Thymus (tissue), 11 donors: ENCODE results near the gene ADPRHL1. TPM values are rescaled to one million over a fixed set of nuclear protein-coding genes. Genes with fewer than 3 reads are reported as not detected.
A peak's percentile ranks its signal among the peaks of the same experiment; 100 is the strongest.

Experiments used
- DNase-seq, 9 donors: peaks; one replicate each; pipeline ENCODE4 v3.0.0-alpha.2; 2013; ENCODE audit warnings: low spot score in 9 of 9, low read depth in 6 of 9, missing footprints in 1 of 9
- H3K27ac ChIP-seq, 2 donors: one replicate each; pipeline ENCODE4 v1.5.1; 2013; ENCODE audit warnings: control low read depth in 1 of 2, low read depth in 1 of 2, low read length in 1 of 2, mild to moderate bottlenecking in 1 of 2, moderate library complexity in 1 of 2
- H3K27me3 ChIP-seq, 2 donors: one replicate each; pipeline ENCODE4 v1.5.1; 2013; ENCODE audit warnings: low read length in 1 of 2; ENCODE audit not compliant: control insufficient read depth in 2 of 2, insufficient read depth in 1 of 2
- H3K36me3 ChIP-seq, 2 donors: one replicate each; pipeline ENCODE4 v1.5.1; 2013; ENCODE audit warnings: low read length in 1 of 2, mild to moderate bottlenecking in 1 of 2, moderate library complexity in 1 of 2; ENCODE audit not compliant: control insufficient read depth in 2 of 2, insufficient read depth in 2 of 2
- H3K4me1 ChIP-seq, 2 donors: one replicate each; pipeline ENCODE4 v1.5.1; 2013; ENCODE audit warnings: low read length in 2 of 2; ENCODE audit not compliant: control insufficient read depth in 2 of 2, insufficient read depth in 2 of 2
- H3K4me3 ChIP-seq, 2 donors: one replicate each; pipeline ENCODE4 v1.5.1; 2013; ENCODE audit warnings: low read length in 2 of 2, control low read depth in 1 of 2, mild to moderate bottlenecking in 1 of 2
- H3K9me3 ChIP-seq, 2 donors: one replicate each; pipeline ENCODE4 v1.5.1; 2013; ENCODE audit warnings: low read length in 1 of 2, mild to moderate bottlenecking in 1 of 2; ENCODE audit not compliant: control insufficient read depth in 2 of 2, insufficient read depth in 1 of 2
- WGBS: extraction: QIAGEN DNeasy Blood & Tissue Kit; methylation state at CpG from one replicate; pipeline ENCODE4 v1.1.7; 2013; 5-methylcytosine and 5-hydroxymethylcytosine counted together
- polyA plus RNA-seq: library from polyadenylated mRNA; stranded (reverse); fragments of 200-250 nt; gene quantifications from one replicate; pipeline ENCODE4 v1.2.3, GENCODE V29; 2013
- total RNA-seq: library from RNA; stranded (reverse); fragments of 120-200 nt; gene quantifications from one replicate; pipeline ENCODE4 v1.2.4, GENCODE V29; 2013
- donor health status: healthy.

ADPRHL1 gene
- total and polyA plus RNA-seq, 2 donors: 1.2 to 1.6 TPM

DNA sequence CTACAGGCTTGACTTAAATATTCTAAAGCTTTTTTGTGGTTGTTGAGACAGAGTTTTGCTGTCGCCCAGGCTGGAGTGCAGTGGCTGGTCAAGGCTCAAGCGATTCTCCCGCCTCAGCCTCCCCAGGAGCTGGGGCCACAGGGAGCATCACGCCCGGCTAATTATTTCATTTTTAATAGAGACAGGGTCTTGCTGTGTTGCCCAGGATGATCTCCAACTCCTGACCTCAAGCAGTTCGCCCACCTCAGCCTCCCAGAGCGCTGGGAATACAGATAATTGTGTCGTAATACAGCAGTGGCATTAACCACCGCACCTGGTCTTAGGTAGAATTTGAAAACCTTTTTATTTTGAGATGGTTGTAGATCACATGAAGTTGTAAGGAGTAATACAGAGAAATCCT lies 38.7 kb upstream of the ADPRHL1 start:
- no peak for DNase-seq
- peaks cover 10% of the 10 kb centered on the region in 2 donors for H3K36me3 ChIP-seq
- 96% methylated on average over 9 of the region's 9 CpGs for WGBS
- peak overlapping the region in 1 of 2 donors; percentile 75 for H3K4me3 ChIP-seq
- H3K27ac ChIP-seq: no peak overlapping the region
- H3K9me3 ChIP-seq: peaks cover 0 to 7% of the 10 kb centered on the region in 2 donors
- peaks cover 0 to 8% of the 10 kb centered on the region in 2 donors for H3K27me3 ChIP-seq
- H3K4me1 ChIP-seq: peaks cover 21 to 29% of the 10 kb centered on the region in 2 donors

DNA sequence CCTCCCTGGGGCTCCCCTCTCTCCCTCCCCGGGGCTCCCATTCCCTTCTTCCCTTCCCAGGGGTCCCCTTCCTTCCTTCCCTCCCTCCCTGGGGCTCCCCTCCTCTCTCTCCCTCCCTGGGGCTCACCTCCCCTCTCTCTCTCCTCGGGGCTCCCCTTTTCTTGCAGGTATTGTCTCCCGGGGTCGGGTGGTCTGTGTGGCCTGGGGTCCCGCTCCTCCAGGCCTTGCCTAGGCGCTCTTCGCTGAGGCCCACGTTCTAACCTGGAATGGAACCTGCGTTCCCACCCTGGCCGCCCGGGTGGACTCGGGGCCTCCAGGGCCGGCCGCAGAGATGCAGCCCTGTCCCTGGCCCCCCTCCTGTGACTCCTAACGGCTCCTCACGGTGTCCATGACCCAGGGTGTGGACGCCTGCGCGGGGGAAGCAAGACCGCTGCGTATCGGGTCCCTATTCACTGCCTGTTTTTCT lies 38.2 kb upstream of the ADPRHL1 start:
- peak overlapping the region; percentile 75 to 93 for H3K4me3 ChIP-seq
- peak in 1 of 9 donors; percentile 22 for DNase-seq
- H3K27me3 ChIP-seq: peaks cover 0 to 8% of the 10 kb centered on the region in 2 donors
- H3K27ac ChIP-seq: peak overlapping the region in 1 of 2 donors; percentile 76
- H3K4me1 ChIP-seq: peaks cover 21 to 29% of the 10 kb centered on the region in 2 donors
- 12% methylated on average over 22 of the region's 22 CpGs for WGBS
- peaks cover 0 to 5% of the 10 kb centered on the region in 2 donors for H3K9me3 ChIP-seq
- peaks cover 7 to 8% of the 10 kb centered on the region in 2 donors for H3K36me3 ChIP-seq

DNA sequence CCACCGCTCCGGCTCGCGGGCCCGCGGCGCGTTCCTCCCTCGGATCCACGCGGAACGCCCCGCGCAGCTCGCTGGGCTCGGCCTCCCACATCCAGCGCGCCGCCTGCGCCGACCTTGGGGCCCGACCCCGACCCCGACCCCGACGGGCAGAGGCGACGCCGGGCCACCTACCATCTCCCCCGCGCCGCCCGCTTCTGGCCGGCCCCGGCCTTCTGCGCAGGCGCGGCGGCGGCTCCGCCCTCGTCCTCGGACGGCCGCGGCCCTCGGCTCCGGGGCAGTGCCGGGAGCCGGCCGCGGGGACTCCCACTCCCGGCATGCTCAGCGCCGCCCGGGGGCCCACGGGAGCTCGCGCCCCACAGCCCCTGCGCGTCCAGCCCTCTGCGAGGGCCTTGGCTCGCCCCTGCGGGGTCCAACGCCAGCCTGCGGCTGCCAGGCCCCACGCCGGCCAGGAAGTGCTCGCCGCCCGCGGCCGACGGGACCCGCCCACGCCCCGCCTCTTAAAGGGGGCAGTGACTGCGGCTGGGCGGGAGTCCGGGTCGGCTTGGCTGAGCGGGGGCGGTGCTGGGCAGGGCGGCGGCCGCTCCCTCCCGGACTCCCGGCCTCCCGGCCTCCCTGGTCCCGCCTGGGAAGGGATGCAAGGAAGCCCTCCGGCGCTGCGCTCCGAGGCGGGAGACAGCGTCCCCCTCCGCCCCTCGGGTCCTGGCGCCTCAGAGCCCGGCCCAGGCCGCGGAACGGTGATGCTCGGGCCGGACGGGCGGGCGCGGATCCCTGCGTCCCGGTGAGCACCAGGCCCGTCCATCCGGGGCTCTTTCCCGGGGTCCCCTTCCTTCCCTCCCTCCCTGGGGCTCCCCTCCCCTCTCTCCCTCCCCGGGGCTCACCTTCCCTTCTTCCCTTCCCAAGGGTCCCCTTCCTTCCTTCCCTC lies 37.5 kb upstream of the ADPRHL1 start, which contains the start of gene DCUN1D2:
DCUN1D2 (minus strand) TSS at position 216 of the 922 bp plus-strand sequence; CDS start at position 174, 42 bp downstream.
- peak within 1 kb of the TSS in 1 of 2 donors; percentile 76 for H3K27ac ChIP-seq

DNA sequence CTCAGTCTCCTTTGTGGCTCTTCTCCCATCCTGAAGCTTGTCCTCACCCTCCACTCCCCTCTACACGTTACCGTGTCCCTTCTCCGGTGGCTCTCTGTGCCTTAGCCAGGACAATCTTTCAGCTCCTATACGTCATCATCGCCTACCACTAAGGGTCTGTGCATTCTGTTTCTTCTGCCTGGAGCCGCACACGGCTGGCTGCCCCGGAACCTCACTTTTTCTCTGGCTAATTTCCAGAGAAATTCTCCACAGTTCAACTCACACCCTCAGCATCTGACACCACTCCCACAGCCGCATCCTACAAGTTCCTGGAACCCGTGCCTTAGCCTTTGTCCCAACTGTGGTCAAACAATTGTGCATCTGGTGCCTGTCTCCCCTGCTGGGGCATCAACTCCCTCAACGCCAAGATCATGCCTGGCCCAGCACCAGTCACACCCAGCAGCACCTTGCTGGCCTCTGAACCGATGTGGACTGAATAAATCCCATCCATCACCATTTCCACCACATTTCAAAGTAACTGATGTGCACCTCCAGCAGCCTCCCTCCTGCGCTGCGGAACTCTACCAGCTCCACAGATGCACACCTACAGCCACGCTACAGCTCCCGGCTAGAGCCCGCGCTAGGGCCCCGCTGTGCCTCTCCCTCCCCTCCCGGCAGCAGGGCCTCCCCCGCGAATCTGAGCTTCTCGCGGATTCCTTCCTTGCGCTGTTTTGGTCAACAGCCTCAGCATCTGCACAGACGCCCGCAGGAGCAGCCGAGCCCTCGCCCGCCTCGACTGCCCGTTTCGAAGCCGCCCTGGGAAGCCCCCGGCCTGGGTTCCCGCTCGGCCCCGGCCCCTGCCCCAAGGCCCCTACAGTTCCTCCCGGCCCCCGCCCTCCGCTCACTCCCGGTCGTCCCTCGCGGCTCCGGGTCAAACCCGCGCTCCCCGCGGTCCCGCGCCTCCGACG lies 36.5 kb upstream of the ADPRHL1 start:
- peaks cover 0 to 5% of the 10 kb centered on the region in 2 donors for H3K9me3 ChIP-seq
- DNase-seq: peak in 4 of 9 donors; percentile 19 to 60 (median 38)
- peak overlapping the region in 1 of 2 donors; percentile 76 for H3K27ac ChIP-seq
- WGBS: 14% methylated on average over 54 of the region's 54 CpGs
- H3K4me3 ChIP-seq: peak overlapping the region; percentile 75 to 93
- H3K36me3 ChIP-seq: no peaks in the 10 kb centered on the region
- H3K4me1 ChIP-seq: peaks cover 18 to 24% of the 10 kb centered on the region in 2 donors
- peaks cover 0 to 8% of the 10 kb centered on the region in 2 donors for H3K27me3 ChIP-seq

More for the DNA sequence above, 37.5 kb upstream of the ADPRHL1 start, which contains the start of gene DCUN1D2:
- Histone ChIP-seq H3K9me3 (peaks cover 0 to 5% of the 10 kb centered on the region in 2 donors), H3K27me3 (peaks cover 0 to 8% of the 10 kb centered on the region in 2 donors), H3K4me1 (peaks cover 18 to 26% of the 10 kb centered on the region in 2 donors), H3K36me3 (peaks cover 4 to 5% of the 10 kb centered on the region in 2 donors), H3K4me3 (peak within 1 kb of the TSS; percentile 75 to 93)
- WGBS: under 1% methylated on average over 110 of the region's 115 CpGs
- DNase-seq: peak in 8 of 9 donors; percentile 25 to 75 (median 56)

DNA sequence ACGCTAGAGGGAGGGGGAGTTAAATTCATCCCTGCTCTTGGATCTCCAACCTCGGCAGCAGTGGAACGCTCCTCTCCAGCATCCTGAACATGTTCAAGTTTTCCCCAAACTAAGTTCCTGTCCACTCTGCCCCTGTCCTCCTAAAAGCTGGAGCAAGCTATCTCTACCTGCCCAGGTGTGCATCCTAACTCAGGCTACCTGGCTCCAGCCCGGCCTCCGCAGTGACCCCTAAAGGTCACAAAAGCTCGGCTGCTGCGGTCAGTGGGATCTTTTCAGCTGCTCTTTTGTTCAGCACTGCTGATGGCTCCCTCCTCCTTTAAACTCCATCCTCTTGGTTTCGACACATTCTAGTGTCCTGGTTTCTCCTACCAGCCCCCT lies 35.9 kb upstream of the ADPRHL1 start:
- H3K4me3 ChIP-seq: peak overlapping the region in 1 of 2 donors; percentile 75
- WGBS: 93% methylated on average over 8 of the region's 8 CpGs
- no peak overlapping the region for H3K27ac ChIP-seq
- H3K36me3 ChIP-seq: no peaks in the 10 kb centered on the region
- H3K27me3 ChIP-seq: peaks cover 0 to 8% of the 10 kb centered on the region in 2 donors
- peaks cover 18 to 24% of the 10 kb centered on the region in 2 donors for H3K4me1 ChIP-seq
- no peak for DNase-seq
- H3K9me3 ChIP-seq: peaks cover 0 to 5% of the 10 kb centered on the region in 2 donors

DNA sequence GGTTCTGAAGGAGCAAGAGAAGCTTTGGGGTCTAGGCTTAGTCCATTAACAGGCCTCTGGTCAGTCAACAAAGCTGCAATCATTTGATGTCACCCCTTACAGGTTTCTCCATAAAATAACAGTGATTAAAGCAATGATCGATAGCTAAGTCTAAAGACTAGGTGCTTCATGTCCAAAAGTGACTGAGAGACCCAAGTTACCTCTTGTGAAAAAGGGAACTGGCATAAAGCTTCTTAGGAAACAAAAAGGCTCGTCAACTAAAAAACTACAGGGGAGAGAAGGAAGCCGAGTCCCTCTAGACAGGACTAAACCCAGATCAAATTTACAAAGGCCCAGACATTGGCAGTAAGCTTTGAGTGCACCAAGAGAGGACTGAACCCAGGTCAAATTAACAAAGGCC lies 35.0 kb upstream of the ADPRHL1 start:
- peaks cover 18 to 24% of the 10 kb centered on the region in 2 donors for H3K4me1 ChIP-seq
- H3K4me3 ChIP-seq: no peak overlapping the region

DNA sequence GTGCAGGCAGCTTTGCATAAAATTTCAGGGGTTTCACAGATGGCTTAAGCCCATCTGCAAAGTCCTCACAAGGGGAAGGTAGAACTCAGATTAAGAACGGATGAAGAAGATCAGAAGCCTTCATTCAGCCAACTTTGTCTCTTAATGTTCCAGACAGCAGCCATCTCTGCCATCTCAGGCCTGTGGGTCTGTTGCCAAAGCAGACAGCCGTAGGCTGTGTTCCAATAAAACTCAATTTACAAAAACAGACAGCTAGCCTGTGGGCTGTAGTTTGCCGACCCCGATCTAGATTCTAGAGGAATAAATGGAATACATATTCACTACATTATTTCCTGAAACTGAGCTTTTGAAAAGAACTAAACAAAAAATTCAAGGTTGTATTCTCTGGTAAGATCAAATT lies 33.4 kb upstream of the ADPRHL1 start:
- Histone ChIP-seq H3K4me1 (peaks cover 13 to 20% of the 10 kb centered on the region in 2 donors), H3K4me3 (no peak overlapping the region), H3K27me3 (peaks cover 0 to 7% of the 10 kb centered on the region in 2 donors), H3K9me3 (peaks cover 0 to 5% of the 10 kb centered on the region in 2 donors), H3K36me3 (peaks cover 9 to 12% of the 10 kb centered on the region in 2 donors), H3K27ac (no peak overlapping the region)
- DNase-seq: no peak
- WGBS: 95% methylated on average over 4 of the region's 4 CpGs

More for the DNA sequence above, 35.0 kb upstream of the ADPRHL1 start:
- WGBS: 97% methylated on average over 3 of the region's 3 CpGs
- no peak for DNase-seq
- Histone ChIP-seq H3K9me3 (peaks cover 0 to 5% of the 10 kb centered on the region in 2 donors), H3K27ac (no peak overlapping the region), H3K27me3 (peaks cover 0 to 8% of the 10 kb centered on the region in 2 donors), H3K36me3 (peaks cover 6 to 7% of the 10 kb centered on the region in 2 donors)

DNA sequence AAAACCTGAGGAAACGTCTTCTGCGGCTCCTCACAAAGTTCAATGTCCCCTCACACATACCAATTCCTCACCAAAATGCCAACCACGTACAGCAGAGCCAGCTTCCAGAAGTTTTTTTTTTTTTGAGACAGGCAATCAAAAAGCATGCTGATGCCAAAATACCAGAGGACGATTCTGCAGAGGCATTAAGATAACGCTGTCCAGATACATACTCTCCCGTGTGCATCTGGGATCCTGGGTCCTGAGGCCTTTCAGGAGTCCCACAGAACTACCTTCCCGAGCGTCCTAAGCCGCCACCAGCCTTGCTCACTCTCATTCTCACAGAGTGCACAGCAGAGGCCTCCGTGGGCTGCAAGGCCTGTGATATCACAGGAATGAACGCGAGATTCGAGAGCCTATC lies 32.3 kb upstream of the ADPRHL1 start:
- 97% methylated on average over 13 of the region's 13 CpGs for WGBS
- no peak for DNase-seq
- H3K9me3 ChIP-seq: no peaks in the 10 kb centered on the region
- peaks cover 9 to 13% of the 10 kb centered on the region in 2 donors for H3K36me3 ChIP-seq
- H3K27me3 ChIP-seq: no peaks in the 10 kb centered on the region
- H3K4me3 ChIP-seq: no peak overlapping the region
- peaks cover 7 to 15% of the 10 kb centered on the region in 2 donors for H3K4me1 ChIP-seq
- H3K27ac ChIP-seq: no peak overlapping the region
